Muscle layer of colon (tissue), 2 donors: Measurements from ENCODE around the gene TSPAN11.
"Not testable (repeated sequence)": the region's sequence is repeated elsewhere in the genome, so short reads cannot be mapped to it uniquely, and the experiment has no call there.

Experiments
- H3K27ac ChIP-seq: one replicate; pipeline ENCODE4 v1.7.0; 2013; ENCODE audit warnings: low read depth, mild to moderate bottlenecking, low read length, moderate library complexity
- H3K27me3 ChIP-seq, 2 donors: one replicate each; pipeline ENCODE4 v1.7.0; 2013; ENCODE audit warnings: low read length in 2 of 2, mild to moderate bottlenecking in 2 of 2; ENCODE audit not compliant: insufficient read depth in 2 of 2, control insufficient read depth in 1 of 2
- H3K36me3 ChIP-seq: one replicate; pipeline ENCODE4 v1.7.0; 2013; ENCODE audit warnings: mild to moderate bottlenecking, low read length; ENCODE audit not compliant: insufficient read depth
- H3K4me1 ChIP-seq: one replicate; pipeline ENCODE4 v1.7.0; 2013; ENCODE audit warnings: mild to moderate bottlenecking, low read length; ENCODE audit not compliant: insufficient read depth
- H3K4me3 ChIP-seq, 2 donors: one replicate each; pipeline ENCODE4 v1.7.0; 2013; ENCODE audit warnings: low read length in 2 of 2, low read depth in 1 of 2, mild to moderate bottlenecking in 1 of 2, moderate library complexity in 1 of 2
- H3K9ac ChIP-seq: one replicate; pipeline ENCODE4 v1.7.0; 2013; ENCODE audit warnings: low read length
- H3K9me3 ChIP-seq: one replicate; pipeline ENCODE4 v1.7.0; 2013; ENCODE audit warnings: mild to moderate bottlenecking, low read length
- donor health status: abdominal sarcoma.
- donor health status: Adenocarcinoma of cecum.

The TSPAN11 gene

GRCh38 chr12:31006416-31007152 is 80.0 kb downstream of the TSPAN11 start:
- Histone ChIP-seq H3K27me3 (no peaks in the 10 kb centered on the region), H3K9me3 (no peaks in the 10 kb centered on the region), H3K27ac (no peak overlapping the region), H3K4me3 (no peak overlapping the region), H3K9ac (no peak overlapping the region), H3K4me1 (no peaks in the 10 kb centered on the region), H3K36me3 (no peaks in the 10 kb centered on the region)

- Histone ChIP-seq H3K4me1 (no peaks in the 10 kb centered on the region), H3K9ac (no peak overlapping the region), H3K36me3 (no peaks in the 10 kb centered on the region), H3K9me3 (no peaks in the 10 kb centered on the region), H3K27me3 (no peaks in the 10 kb centered on the region), H3K4me3 (no peak overlapping the region), H3K27ac (no peak overlapping the region)
Observed at GRCh38 chr12:31007153-31007495, 80.6 kb downstream of the TSPAN11 start.

- no peak overlapping the region for H3K4me3 ChIP-seq
- no peak overlapping the region for H3K9ac ChIP-seq
- H3K4me1 ChIP-seq, result no peaks in the 10 kb centered on the region
- no peaks in the 10 kb centered on the region for H3K27me3 ChIP-seq
- no peak overlapping the region for H3K27ac ChIP-seq
- H3K36me3 ChIP-seq, result no peaks in the 10 kb centered on the region
- no peaks in the 10 kb centered on the region for H3K9me3 ChIP-seq
Observed at GRCh38 chr12:31007636-31008175, 81.2 kb downstream of the TSPAN11 start.

GRCh38 chr12:31008241-31008761 is 81.8 kb downstream of the TSPAN11 start:
- Histone ChIP-seq H3K4me3 (no peak overlapping the region), H3K27me3 (no peaks in the 10 kb centered on the region), H3K36me3 (no peaks in the 10 kb centered on the region), H3K9ac (no peak overlapping the region), H3K9me3 (no peaks in the 10 kb centered on the region), H3K27ac (no peak overlapping the region), H3K4me1 (no peaks in the 10 kb centered on the region)

GRCh38 chr12:31008961-31009840 is 82.7 kb downstream of the TSPAN11 start:
- H3K4me1 ChIP-seq, result no peaks in the 10 kb centered on the region
- H3K36me3 ChIP-seq, result no peaks in the 10 kb centered on the region
- H3K27ac ChIP-seq, result no peak overlapping the region
- no peak overlapping the region for H3K4me3 ChIP-seq
- H3K9me3 ChIP-seq, result no peaks in the 10 kb centered on the region
- H3K9ac ChIP-seq, result no peak overlapping the region
- no peaks in the 10 kb centered on the region for H3K27me3 ChIP-seq

GRCh38 chr12:31009976-31010375 is 83.4 kb downstream of the TSPAN11 start:
- Histone ChIP-seq H3K9me3 (no peaks in the 10 kb centered on the region), H3K9ac (no peak overlapping the region), H3K4me1 (no peaks in the 10 kb centered on the region), H3K27ac (no peak overlapping the region), H3K4me3 (no peak overlapping the region), H3K36me3 (no peaks in the 10 kb centered on the region), H3K27me3 (no peaks in the 10 kb centered on the region)

GRCh38 chr12:31011336-31011735 is 84.8 kb downstream of the TSPAN11 start:
- Histone ChIP-seq H3K36me3 (no peaks in the 10 kb centered on the region), H3K9ac (no peak overlapping the region), H3K4me1 (no peaks in the 10 kb centered on the region), H3K27me3 (no peaks in the 10 kb centered on the region), H3K4me3 (no peak overlapping the region), H3K27ac (no peak overlapping the region), H3K9me3 (no peaks in the 10 kb centered on the region)

- no peak overlapping the region for H3K9ac ChIP-seq
- H3K27me3 ChIP-seq, result no peaks in the 10 kb centered on the region
- H3K27ac ChIP-seq, result no peak overlapping the region
- no peaks in the 10 kb centered on the region for H3K36me3 ChIP-seq
- no peaks in the 10 kb centered on the region for H3K9me3 ChIP-seq
- H3K4me1 ChIP-seq, result no peaks in the 10 kb centered on the region
- no peak overlapping the region for H3K4me3 ChIP-seq
Observed at GRCh38 chr12:31011746-31012566, 85.4 kb downstream of the TSPAN11 start.

- not testable (repeated sequence) for H3K36me3 ChIP-seq, H3K4me3 ChIP-seq
Observed at GRCh38 chr12:31012567-31012891, 86.0 kb downstream of the TSPAN11 start.

GRCh38 chr12:31015215-31015614 is 88.7 kb downstream of the TSPAN11 start:
- Histone ChIP-seq H3K4me3 (no peak overlapping the region), H3K9me3 (no peaks in the 10 kb centered on the region), H3K27ac (no peak overlapping the region), H3K4me1 (no peaks in the 10 kb centered on the region), H3K27me3 (no peaks in the 10 kb centered on the region), H3K9ac (no peak overlapping the region), H3K36me3 (no peaks in the 10 kb centered on the region)

More at GRCh38 chr12:31012567-31012891, 86.0 kb downstream of the TSPAN11 start:
- H3K4me1 ChIP-seq, H3K9ac ChIP-seq, H3K9me3 ChIP-seq, H3K27ac ChIP-seq, H3K27me3 ChIP-seq: not testable (repeated sequence)

GRCh38 chr12:31016057-31016456 is 89.5 kb downstream of the TSPAN11 start:
- no peaks in the 10 kb centered on the region for H3K27me3 ChIP-seq
- no peaks in the 10 kb centered on the region for H3K4me1 ChIP-seq
- no peak overlapping the region for H3K9ac ChIP-seq
- no peak overlapping the region for H3K4me3 ChIP-seq
- H3K27ac ChIP-seq, result no peak overlapping the region
- no peaks in the 10 kb centered on the region for H3K36me3 ChIP-seq
- no peaks in the 10 kb centered on the region for H3K9me3 ChIP-seq
